Measurements from ENCODE around the gene LTO1.
A peak's percentile ranks its signal among the peaks of the same experiment; 100 is the strongest.

Gene LTO1

GRCh38 chr11:69644071-69644961 is 30.8 kb downstream of the LTO1 start:
- DNase-seq = peak; percentile 28

- no peak for DNase-seq
Observed at GRCh38 chr11:69643646-69644045, 31.5 kb downstream of the LTO1 start.

GRCh38 chr11:69642913-69643632 is 32.1 kb downstream of the LTO1 start:
- DNase-seq = peak; percentile 45

- no peak for DNase-seq
Observed at GRCh38 chr11:69642549-69642912, 32.6 kb downstream of the LTO1 start.

GRCh38 chr11:69641681-69642548 is 33.2 kb downstream of the LTO1 start:
- DNase-seq = no peak

GRCh38 chr11:69640995-69641581 is 34.1 kb downstream of the LTO1 start, which contains the start of gene CCND1:
Gene CCND1, plus strand, starts transcription at chr11:69641156. Its CDS starts 158 bp downstream, at chr11:69641314.
- DNase-seq = peak; percentile 84

- DNase-seq = no peak
Observed at GRCh38 chr11:69640260-69640994, 34.7 kb downstream of the LTO1 start.

- DNase-seq = no peak
Observed at GRCh38 chr11:69639831-69640230, 35.3 kb downstream of the LTO1 start.

- peak; percentile 82 for DNase-seq
Observed at GRCh38 chr11:69638941-69639681, 36.0 kb downstream of the LTO1 start.

GRCh38 chr11:69637941-69638871 is 36.9 kb downstream of the LTO1 start:
- no peak for DNase-seq

- DNase-seq = no peak
Observed at GRCh38 chr11:69637198-69637940, 37.8 kb downstream of the LTO1 start.

GRCh38 chr11:69636512-69637197 is 38.5 kb downstream of the LTO1 start:
- peak; percentile 32 for DNase-seq

GRCh38 chr11:69635804-69636511 is 39.2 kb downstream of the LTO1 start:
- no peak for DNase-seq

- DNase-seq = no peak
Observed at GRCh38 chr11:69635195-69635594, 40.0 kb downstream of the LTO1 start.

GRCh38 chr11:69634590-69634989 is 40.6 kb downstream of the LTO1 start:
- no peak for DNase-seq

- DNase-seq = no peak
Observed at GRCh38 chr11:69634069-69634468, 41.1 kb downstream of the LTO1 start.

- DNase-seq = no peak
Observed at GRCh38 chr11:69632900-69633299, 42.3 kb downstream of the LTO1 start.

GRCh38 chr11:69630424-69630823 is 44.7 kb downstream of the LTO1 start:
- no peak for DNase-seq
